SU-DHL-6 (cell line): ENCODE results near the gene FKRP.

Experiments used
- H2AFZ ChIP-seq: fragments of 200-600 bp; sonication (generic); 2 replicates; pipeline ENCODE4 v1.6.1; 2014; ENCODE audit warnings: low read depth, mild to moderate bottlenecking, moderate library complexity, mixed read lengths, antibody characterized with exemption, low read length; ENCODE audit not compliant: severe bottlenecking
- H3F3A ChIP-seq: fragments of 200-600 bp; shearing (Covaris generic); 2 replicates; pipeline ENCODE4 v1.6.0; 2016; ENCODE audit warnings: antibody characterized with exemption, mild to moderate bottlenecking; ENCODE audit not compliant: insufficient read depth
- H3K27ac ChIP-seq: fragments of 200-600 bp; sonication (generic); 2 replicates; pipeline ENCODE4 v1.5.1; 2016; ENCODE audit warnings: low read depth, mild to moderate bottlenecking, low read length, moderate library complexity, mixed read lengths
- H3K27me3 ChIP-seq: fragments of 200-600 bp; sonication (generic), shearing (Covaris generic); 2 replicates; pipeline ENCODE4 v1.6.0; 2014; ENCODE audit warnings: mild to moderate bottlenecking, low read length
- H3K36me3 ChIP-seq: fragments of 200-600 bp; sonication (generic); 2 replicates; pipeline ENCODE4 v1.6.1; 2014; ENCODE audit warnings: mild to moderate bottlenecking, low read length, mixed read lengths
- H3K4me2 ChIP-seq: fragments of 300-600, 200-600 bp; shearing (Covaris generic), sonication (generic); 2 replicates; pipeline ENCODE4 v1.6.0; 2014; ENCODE audit warnings: low read length, low read depth, mild to moderate bottlenecking; ENCODE audit not compliant: poor library complexity, severe bottlenecking
- H3K4me3 ChIP-seq: fragments of 200-600 bp; sonication (generic); 2 replicates; pipeline ENCODE4 v1.5.1; 2014; ENCODE audit warnings: antibody characterized with exemption, low read length, mild to moderate bottlenecking, mixed read lengths; ENCODE audit not compliant: insufficient read depth, poor library complexity, severe bottlenecking
- H3K79me2 ChIP-seq: fragments of 200-600 bp; sonication (generic); 2 replicates; pipeline ENCODE4 v1.6.1; 2014; ENCODE audit warnings: mild to moderate bottlenecking, low read length, moderate library complexity; ENCODE audit not compliant: insufficient read depth
- H3K9ac ChIP-seq: fragments of 200-600 bp; sonication (generic); 2 replicates; pipeline ENCODE4 v1.7.0; 2014; ENCODE audit warnings: mild to moderate bottlenecking, low read length
- H3K9me2 ChIP-seq: fragments of 200-600 bp; sonication (generic); replicated peaks from 2 replicates; pipeline ENCODE4 v1.6.1; 2014; ENCODE audit warnings: low read length; ENCODE audit not compliant: insufficient read depth
- H3K9me3 ChIP-seq: fragments of 200-600 bp; sonication (generic); 2 replicates; pipeline ENCODE4 v1.6.1; 2014; ENCODE audit warnings: low read length, mixed read lengths; ENCODE audit not compliant: insufficient read depth
- H4K20me1 ChIP-seq: fragments of 200-600 bp; sonication (generic); 2 replicates; pipeline ENCODE4 v1.6.1; 2014; ENCODE audit warnings: low read depth, mild to moderate bottlenecking, antibody characterized with exemption, low read length, moderate library complexity, mixed read lengths
- CTCF ChIP-seq: fragments of 200-600 bp; sonication (generic); IDR thresholded peaks from one replicate; pipeline ENCODE4 v1.5.1; 2017; ENCODE audit warnings: antibody characterized with exemption, mild to moderate bottlenecking, low read length, moderate library complexity; ENCODE audit not compliant: insufficient read depth, poor library complexity, severe bottlenecking
- EZH2phosphoT487 ChIP-seq: fragments of 200-600 bp; sonication (generic), shearing (Covaris generic); conservative IDR thresholded peaks from 2 replicates; pipeline ENCODE4 v1.6.1; 2018; ENCODE audit warnings: mild to moderate bottlenecking, antibody characterized with exemption, low read length, moderate library complexity, mixed read lengths

Gene FKRP

GRCh38 chr19:46725036-46725820, 20.6 kb upstream of the FKRP start:
- Histone ChIP-seq H3K4me2 (no peak overlapping the region), H3K27ac (no peak overlapping the region), H3F3A (no peaks in the 10 kb centered on the region), H3K27me3 (no peaks in the 10 kb centered on the region), H3K4me3 (no peak overlapping the region), H4K20me1 (no peaks in the 10 kb centered on the region), H3K79me2 (no peaks in the 10 kb centered on the region; the same call in 1 of the 2 replicates), H2AFZ (no peak overlapping the region), H3K9ac (no peak overlapping the region), H3K9me3 (no peaks in the 10 kb centered on the region), H3K36me3 (no peaks in the 10 kb centered on the region), H3K9me2 (no peaks in the 10 kb centered on the region)
- TF ChIP-seq CTCF (no peak), EZH2phosphoT487 (no peak)

- H3K9me2 ChIP-seq: no peaks in the 10 kb centered on the region
- no peak overlapping the region for H3K9ac ChIP-seq
- no peak overlapping the region for H3K4me3 ChIP-seq
- H3K79me2 ChIP-seq: no peaks in the 10 kb centered on the region; the same call in 1 of the 2 replicates
- no peaks in the 10 kb centered on the region for H4K20me1 ChIP-seq
- H3K4me2 ChIP-seq: no peak overlapping the region
- no peaks in the 10 kb centered on the region for H3K27me3 ChIP-seq
- TF ChIP-seq CTCF (no peak), EZH2phosphoT487 (no peak)
- no peak overlapping the region for H3K27ac ChIP-seq
- H3K36me3 ChIP-seq: no peaks in the 10 kb centered on the region
- no peaks in the 10 kb centered on the region for H3F3A ChIP-seq
- H3K9me3 ChIP-seq: no peaks in the 10 kb centered on the region
- no peak overlapping the region for H2AFZ ChIP-seq
Measured at GRCh38 chr19:46725859-46726393, 19.9 kb upstream of the FKRP start.

- Histone ChIP-seq H3K36me3 (no peaks in the 10 kb centered on the region), H3K79me2 (no peaks in the 10 kb centered on the region; the same call in 1 of the 2 replicates), H3K4me3 (no peak overlapping the region), H2AFZ (no peak overlapping the region), H3K9me3 (no peaks in the 10 kb centered on the region), H3K9me2 (no peaks in the 10 kb centered on the region), H3F3A (no peaks in the 10 kb centered on the region), H3K27ac (no peak overlapping the region), H4K20me1 (no peaks in the 10 kb centered on the region), H3K27me3 (no peaks in the 10 kb centered on the region), H3K9ac (no peak overlapping the region), H3K4me2 (no peak overlapping the region)
- no peak for TF ChIP-seq EZH2phosphoT487
- no peak for TF ChIP-seq CTCF
Measured at GRCh38 chr19:46726551-46726950, 19.3 kb upstream of the FKRP start.
